A673 (cell line): Measurements from ENCODE around the gene SMAD3.

Experiments used
- CTCF ChIP-seq: fragments of 300-800, 200-600 bp; sonication (generic); conservative IDR thresholded peaks from 2 replicates; pipeline ENCODE4 v1.5.1; 2017; ENCODE audit warnings: low read depth, mild to moderate bottlenecking, antibody characterized with exemption, low read length, moderate library complexity, mixed read lengths
- EZH2 ChIP-seq: fragments of 200-600 bp; sonication (generic); IDR thresholded peaks from 2 replicates; pipeline ENCODE4 v1.6.1; 2017; ENCODE audit warnings: borderline replicate concordance, low read depth, mild to moderate bottlenecking, mixed read lengths, antibody characterized with exemption, low read length; ENCODE audit not compliant: poor library complexity, severe bottlenecking

GRCh38 chr15:67085237-67085817 is 19.9 kb downstream of the SMAD3 start:
- TF ChIP-seq CTCF (no peak), EZH2 (no peak)
